Measurements from ENCODE around the gene CLCN2.
"Not testable (repeated sequence)": the region's sequence is repeated elsewhere in the genome, so short reads cannot be mapped to it uniquely, and the experiment has no call there.

Gene CLCN2

DNA sequence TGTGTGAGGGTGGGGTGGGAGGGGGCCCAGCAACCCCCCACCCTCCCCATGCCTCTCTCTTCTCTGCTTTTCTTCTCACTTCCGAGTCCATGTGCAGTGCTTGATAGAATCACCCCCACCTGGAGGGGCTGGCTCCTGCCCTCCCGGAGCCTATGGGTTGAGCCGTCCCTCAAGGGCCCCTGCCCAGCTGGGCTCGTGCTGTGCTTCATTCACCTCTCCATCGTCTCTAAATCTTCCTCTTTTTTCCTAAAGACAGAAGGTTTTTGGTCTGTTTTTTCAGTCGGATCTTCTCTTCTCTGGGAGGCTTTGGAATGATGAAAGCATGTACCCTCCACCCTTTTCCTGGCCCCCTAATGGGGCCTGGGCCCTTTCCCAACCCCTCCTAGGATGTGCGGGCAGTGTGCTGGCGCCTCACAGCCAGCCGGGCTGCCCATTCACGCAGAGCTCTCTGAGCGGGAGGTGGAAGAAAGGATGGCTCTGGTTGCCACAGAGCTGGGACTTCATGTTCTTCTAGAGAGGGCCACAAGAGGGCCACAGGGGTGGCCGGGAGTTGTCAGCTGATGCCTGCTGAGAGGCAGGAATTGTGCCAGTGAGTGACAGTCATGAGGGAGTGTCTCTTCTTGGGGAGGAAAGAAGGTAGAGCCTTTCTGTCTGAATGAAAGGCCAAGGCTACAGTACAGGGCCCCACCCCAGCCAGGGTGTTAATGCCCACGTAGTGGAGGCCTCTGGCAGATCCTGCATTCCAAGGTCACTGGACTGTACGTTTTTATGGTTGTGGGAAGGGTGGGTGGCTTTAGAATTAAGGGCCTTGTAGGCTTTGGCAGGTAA, 15.9 kb downstream of the CLCN2 start:
- DNase-seq (ENCODE audit: low spot score): peak; percentile 87

DNA sequence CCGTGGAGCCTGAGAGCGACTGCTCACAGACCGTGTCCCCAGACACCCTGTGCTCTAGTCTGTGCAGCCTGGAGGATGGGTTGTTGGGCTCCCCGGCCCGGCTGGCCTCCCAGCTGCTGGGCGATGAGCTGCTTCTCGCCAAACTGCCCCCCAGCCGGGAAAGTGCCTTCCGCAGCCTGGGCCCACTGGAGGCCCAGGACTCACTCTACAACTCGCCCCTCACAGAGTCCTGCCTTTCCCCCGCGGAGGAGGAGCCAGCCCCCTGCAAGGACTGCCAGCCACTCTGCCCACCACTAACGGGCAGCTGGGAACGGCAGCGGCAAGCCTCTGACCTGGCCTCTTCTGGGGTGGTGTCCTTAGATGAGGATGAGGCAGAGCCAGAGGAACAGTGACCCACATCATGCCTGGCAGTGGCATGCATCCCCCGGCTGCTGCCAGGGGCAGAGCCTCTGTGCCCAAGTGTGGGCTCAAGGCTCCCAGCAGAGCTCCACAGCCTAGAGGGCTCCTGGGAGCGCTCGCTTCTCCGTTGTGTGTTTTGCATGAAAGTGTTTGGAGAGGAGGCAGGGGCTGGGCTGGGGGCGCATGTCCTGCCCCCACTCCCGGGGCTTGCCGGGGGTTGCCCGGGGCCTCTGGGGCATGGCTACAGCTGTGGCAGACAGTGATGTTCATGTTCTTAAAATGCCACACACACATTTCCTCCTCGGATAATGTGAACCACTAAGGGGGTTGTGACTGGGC, 16.7 kb downstream of the CLCN2 start:
- DNase-seq (ENCODE audit: low spot score): no peak

DNA sequence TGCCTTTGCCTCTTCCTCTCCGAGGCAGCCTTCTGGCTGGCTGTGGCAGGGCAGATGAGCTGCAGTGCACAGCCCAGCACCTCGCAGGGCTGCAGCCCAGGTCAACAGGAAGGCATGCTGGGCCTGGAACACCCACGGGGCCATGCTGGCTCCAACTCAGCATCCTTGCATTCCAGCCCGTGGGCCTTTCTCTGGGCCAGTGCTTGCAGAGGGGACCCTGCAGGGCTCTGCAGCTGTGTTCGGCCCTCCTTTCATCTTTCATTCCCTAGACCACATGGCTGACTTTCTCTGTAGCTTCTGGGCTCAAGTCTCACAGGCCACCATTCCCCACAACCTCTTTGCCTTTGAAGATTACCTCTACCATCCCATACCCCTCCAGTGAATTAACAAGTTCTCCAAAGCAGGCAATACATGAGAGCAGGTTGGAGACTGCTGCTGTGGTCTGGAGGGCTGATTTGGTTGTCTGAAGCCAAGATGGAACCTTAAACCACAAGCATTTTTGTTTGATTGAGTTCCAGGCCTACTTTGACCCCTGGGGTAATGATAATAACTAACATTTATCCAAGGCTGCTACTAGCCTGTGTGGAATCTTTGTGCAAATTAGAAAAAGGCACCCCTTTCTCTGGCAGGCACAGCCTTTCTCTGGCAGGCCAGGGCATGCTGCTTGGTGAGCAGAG, 18.1 kb downstream of the CLCN2 start:
- DNase-seq (ENCODE audit: low spot score): no peak

DNA sequence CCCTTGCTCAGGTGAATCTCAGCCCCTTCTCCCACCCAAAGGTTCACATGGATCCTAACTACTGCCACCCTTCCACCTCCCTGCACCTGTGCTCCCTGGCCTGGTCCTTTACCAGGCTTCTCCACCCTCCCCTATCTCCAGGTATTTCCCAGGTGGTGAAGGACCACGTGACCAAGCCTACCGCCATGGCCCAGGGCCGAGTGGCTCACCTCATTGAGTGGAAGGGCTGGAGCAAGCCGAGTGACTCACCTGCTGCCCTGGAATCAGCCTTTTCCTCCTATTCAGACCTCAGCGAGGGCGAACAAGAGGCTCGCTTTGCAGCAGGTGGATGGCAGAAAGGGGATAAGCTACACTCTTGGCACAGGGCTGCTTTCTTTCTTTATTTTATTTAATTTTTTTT, 19.5 kb downstream of the CLCN2 start:
- DNase-seq (ENCODE audit: low spot score): no peak

DNA sequence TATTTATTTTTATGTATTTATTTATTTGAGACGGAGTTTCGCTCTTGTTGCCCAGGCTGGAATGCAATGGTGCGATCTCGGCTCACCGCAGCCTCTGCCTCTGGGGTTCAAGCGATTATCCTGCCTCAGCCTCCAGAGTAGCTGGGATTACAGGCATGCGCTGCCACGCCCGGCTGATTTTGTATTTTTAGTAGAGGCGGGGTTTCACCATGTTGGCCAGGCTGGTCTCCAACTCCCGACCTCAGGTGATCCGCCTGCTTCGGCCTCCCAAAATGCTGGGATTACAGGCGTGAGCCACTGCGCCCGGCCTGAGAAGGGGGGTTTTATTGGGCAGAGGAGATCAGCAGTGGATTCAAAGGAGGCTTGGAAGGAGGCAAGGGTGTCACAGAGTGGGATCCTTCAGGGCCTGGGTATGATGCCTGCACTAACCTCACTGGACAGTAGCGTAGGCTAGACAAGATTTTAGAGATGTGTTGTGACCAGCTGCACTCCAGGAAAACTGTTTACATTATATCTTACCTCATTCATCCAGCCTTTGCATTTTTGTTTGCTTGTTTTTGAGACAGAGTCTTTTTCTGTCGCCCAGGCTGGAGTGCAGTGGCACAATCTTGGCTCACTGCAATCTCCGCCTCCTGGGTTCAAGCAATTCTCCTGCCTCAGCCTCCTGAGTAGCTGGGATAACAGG, 21.8 kb downstream of the CLCN2 start:
- DNase-seq (ENCODE audit: low spot score): not testable (repeated sequence)

DNA sequence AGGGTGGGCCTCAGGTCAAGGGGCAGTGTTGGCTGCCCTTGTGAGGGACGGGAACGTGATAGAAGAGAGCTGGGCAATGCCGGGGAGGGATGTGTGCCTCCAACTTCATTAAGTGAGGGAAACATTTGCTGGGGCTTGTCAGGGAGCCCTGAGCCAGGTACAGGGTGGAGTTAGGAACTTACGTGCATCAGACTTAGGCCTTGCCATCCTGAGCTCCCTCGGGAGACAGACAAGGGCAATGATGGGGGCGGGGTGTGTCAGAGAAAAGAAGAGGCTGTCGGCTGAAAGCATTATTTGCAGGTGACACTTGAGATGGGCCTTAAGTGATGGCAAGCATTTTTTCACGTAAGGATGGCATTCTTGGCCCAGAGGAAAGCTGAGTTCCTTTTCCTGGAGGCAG, 22.4 kb downstream of the CLCN2 start:
- no peak for DNase-seq (ENCODE audit: low spot score)

DNA sequence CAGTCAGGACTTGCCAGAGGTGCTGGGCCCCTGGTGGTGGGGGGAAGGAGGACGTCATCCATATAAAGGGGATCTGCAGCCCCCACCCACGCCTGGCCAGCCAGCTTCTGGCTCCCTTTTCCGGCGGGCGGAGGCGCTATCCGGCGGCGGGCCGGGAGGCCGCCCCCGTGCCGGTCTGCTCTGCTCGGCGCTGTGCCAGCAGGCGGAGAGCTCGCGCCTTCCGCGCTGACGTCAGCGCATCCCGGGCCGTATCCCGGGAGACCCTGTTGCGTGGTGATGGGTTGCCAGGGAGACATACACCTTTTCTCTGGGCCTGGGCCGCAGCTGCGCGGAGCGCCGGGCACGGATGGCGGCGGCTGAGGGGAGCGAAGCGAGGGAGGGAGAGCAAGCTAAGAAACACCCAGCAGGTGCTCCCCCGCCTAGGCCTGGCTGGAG, 22.9 kb downstream of the CLCN2 start:
- no peak for DNase-seq (ENCODE audit: low spot score)

DNA sequence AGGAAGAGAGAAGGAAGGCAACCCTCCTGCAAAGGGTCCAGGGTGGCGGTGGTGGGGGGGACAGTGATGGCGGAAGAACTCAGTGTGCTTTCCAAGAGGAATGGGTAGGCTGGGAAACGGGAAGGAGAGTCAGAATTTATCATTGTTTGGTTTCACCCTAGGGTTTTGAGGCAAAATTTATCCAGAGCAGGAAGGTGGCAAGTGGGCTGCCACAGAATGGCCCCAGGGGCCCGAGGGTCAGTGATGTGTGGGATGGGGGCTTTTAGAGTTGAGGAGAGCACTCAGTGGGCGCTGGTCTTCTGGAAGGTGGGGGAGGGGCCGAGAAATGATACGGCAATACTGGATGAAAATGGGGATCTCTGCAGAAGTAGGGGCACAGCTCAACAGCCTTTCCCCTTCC, 23.4 kb downstream of the CLCN2 start:
- DNase-seq (ENCODE audit: low spot score): no peak

DNA sequence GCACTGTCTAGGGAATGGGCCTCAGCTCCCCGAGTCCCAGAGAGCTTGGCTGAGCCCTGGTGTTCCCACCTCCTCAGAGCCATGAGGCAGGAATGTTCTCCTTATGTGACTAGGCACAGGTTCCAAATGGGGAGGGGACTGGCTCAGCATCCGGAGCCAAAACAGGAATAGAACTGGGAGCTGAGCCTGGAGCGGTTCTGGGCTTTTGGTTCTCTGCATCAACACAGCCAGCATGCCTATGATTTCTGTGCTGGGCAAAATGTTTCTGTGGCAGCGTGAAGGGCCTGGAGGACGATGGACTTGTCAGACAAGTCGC, 24.0 kb downstream of the CLCN2 start, which contains the start of gene FAM131A:
TSS of gene FAM131A (plus strand) at position 202 of the 316 bp plus-strand sequence. CDS start at position 233, 31 bp downstream.
- no peak for DNase-seq (ENCODE audit: low spot score)

DNA sequence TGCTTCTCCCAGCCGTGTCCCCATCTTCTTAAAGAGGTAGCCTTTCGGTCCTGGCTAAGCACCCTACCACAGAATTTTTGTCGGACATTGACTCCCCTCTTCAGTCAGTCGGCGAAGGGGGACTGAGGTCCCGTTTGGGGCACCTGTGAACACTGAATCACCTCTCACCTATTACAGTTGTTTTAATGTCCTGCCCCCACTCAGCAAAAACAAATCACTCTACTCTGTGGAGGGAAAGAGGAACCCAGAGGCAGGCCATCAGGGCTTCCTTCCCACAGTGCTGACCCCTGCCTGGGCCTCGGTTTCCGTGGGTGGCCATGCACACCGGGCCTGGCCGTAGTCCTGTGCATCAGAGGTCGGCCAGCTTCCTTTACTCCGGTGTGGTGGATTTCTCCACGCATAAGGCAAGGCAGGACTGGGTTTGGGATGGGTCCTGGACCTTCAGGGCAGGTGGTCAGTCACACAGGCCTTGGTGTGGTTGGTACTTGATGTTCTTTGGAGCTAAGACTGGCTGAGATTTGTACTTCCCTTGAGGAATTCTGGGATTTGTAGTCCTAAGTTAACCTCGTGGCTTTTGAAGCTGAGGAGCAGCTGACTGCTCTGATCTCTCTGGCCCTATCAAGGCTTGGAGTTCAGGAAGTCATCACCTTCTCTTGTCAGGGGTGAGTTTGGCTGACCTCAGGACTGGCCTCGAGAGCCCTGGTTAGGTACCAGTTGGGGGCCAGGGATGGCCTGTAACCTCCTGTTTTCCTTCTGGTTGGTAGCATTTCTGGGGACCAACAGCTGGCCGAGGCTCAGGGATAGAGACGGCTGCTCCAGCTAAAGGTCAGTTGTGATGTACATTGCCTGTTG, 24.6 kb downstream of the CLCN2 start:
- peak; percentile 85 for DNase-seq (ENCODE audit: low spot score)

DNA sequence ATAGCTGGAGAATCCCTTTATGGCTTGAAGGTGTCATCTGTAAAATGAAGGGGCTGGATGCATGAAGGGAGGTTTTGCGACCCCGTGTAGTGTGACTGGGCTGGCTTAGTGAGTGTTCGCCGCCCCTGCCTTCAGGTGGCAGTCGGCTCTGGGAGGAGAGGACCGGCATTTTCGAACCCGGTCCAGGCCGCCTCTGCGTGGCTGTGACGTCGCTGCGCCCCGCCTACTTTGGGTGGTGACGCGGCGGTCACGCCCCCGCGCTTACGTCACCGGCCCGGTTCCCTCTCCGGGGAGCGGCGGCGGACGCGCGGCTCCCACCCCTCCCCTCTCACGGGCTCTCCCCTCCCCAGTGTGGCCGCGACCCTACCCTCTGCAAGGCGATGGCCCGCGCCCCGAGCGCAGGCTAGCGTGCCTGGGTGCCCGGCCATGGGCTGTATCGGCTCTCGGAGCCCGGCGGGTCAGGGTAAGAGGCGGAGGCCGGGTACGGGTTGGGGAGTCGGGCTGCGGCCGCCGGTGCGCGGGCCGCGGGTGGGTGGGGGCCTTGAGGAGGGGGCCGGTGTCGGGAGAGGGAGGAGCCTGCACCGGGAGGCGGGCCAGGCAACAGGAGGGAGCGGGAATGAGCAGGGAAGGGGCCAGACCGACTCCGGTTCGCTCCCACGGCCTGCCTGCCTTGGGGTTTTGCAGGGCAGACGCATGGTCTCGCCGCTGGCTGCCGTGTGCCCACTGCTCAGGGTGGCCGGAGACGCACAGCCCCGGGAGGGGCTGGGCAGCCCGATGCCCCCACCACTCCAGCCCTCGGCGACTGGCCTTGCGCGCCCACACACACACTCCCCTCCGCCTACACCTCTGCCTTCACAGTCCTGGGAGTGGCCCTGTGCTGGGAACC, 25.5 kb downstream of the CLCN2 start:
- DNase-seq (ENCODE audit: low spot score): peak; percentile 81

DNA sequence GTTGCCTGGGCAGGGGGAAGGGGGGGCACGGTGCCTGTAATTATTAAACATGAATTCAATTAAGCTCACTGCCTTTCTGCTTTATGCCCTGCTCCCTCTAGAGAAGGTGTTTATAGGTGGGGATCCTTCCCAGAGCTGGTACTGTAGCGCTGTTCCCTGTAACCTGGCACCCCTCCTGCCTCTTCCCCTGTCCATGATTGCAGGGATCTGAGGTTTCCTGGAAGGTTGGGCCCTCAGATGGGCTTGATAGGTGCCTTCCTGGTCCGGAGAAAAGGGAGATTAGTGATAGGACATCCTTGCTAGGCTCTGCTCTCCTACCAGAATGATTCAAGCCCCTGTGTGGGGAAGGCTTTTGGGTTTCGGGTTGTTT, 26.1 kb downstream of the CLCN2 start:
- no peak for DNase-seq (ENCODE audit: low spot score)

DNA sequence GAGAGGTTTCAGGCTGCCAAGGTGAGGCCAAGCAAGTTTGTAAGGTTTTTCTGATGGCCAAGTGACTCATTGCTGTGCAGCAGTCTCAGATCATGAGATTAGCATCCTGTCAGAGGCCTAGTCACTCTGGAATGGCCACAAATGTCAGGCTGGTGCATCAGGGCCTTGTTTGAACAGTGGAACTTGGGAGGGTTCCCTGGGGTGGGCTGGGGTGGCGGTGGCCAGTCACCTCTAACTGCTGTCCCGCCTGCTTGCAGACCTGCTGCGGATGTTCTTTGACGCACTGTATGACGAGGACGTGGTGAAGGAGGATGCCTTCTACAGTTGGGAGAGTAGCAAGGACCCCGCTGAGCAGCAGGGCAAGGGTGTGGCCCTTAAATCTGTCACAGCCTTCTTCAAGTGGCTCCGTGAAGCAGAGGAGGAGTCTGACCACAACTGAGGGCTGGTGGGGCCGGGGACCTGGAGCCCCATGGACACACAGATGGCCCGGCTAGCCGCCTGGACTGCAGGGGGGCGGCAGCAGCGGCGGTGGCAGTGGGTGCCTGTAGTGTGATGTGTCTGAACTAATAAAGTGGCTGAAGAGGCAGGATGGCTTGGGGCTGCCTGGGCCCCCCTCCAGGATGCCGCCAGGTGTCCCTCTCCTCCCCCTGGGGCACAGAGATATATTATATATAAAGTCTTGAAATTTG, 26.8 kb downstream of the CLCN2 start:
- DNase-seq (ENCODE audit: low spot score): peak; percentile 91

DNA sequence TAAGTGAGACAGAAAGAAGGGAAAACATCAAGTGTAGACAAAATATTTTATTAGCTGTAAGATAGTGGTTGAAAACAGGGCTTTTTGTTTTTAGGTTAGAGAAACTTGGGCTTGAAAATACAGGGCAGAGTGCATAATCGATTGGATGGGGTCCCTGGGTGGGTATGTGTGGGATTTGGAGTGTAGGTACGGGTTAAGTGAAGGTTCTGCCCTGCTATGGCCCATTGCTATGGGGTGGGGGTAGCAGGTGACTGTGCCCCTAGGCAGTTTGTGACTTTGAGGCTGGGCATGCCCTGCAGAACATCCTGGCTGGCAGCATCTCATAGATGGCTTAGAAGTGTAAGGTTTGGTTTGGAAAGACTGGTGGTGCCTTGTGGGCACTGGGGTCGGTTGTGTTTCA, 27.7 kb downstream of the CLCN2 start:
- DNase-seq (ENCODE audit: low spot score): no peak

DNA sequence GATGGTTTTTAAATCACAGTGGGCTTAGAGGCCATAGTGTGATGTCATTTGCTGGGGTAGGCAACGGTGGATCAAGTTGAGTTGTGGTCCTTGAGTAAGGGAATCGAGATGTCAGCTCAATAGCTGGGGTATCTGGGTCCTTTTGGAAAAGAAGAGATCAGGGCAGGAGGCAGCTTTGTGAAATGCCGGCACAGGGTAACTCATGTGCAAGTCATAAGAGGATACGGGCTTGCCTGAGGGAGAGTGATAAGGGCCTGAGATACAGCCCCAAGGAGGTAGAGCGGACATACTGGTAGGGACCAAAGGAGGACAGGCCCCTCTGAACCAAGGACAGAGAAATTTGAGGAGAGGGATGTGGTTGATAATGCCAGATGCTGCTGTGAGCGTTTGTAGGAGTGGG, 28.2 kb downstream of the CLCN2 start:
- DNase-seq (ENCODE audit: low spot score): no peak

DNA sequence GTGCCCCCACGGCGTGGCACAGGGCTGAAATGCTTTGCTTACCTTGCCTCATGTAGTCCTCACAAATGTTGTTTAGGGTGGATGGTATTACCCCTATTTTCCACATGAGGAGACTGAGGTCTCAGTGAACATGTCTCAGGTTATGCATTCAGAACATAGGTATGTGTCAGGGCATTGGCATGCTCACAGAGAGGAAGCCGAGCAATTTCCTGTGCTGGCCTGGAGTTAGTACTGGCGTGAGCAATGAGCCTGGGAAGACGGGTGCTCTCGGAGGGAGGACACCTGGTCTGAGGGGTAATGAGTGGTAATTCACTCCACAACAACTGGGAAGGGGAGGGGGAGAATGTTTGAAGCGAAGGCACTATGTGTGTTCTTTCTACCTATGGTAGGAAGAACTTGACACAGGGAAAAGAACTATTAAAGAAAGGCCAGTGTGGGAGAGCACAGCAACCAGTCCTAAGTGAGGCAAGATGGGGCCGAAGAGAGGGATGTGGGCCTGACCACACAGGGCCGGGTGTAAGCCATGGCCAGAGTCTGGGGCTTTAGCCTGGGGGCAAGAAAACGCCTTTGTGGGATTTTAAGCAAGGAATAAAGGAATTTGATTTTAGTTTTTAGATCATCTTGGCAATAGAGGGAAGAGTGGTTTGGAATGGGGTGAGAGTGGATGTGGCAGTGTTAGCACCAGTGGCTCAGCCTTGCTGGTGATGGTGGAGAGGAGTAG, 28.9 kb downstream of the CLCN2 start:
- DNase-seq (ENCODE audit: low spot score): peak; percentile 89

DNA sequence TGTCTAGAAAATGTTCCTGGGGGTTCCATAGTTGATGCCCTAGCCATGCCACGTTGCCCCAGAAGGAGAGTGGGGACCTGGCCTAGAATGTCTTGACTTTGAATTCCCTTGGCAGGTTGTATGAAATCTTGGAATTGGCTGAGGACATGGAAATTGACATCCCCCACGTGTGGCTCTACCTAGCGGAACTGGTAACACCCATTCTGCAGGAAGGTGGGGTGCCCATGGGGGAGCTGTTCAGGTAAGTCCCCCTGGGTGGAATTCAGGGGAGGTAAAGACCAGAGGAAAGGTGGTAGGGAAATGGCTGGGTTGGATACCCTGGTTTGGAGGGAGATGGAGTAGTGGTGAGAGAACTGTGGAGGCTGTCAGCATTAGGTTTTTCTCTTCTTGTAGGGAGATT, 32.9 kb downstream of the CLCN2 start:
- no peak for DNase-seq (ENCODE audit: low spot score)

DNA sequence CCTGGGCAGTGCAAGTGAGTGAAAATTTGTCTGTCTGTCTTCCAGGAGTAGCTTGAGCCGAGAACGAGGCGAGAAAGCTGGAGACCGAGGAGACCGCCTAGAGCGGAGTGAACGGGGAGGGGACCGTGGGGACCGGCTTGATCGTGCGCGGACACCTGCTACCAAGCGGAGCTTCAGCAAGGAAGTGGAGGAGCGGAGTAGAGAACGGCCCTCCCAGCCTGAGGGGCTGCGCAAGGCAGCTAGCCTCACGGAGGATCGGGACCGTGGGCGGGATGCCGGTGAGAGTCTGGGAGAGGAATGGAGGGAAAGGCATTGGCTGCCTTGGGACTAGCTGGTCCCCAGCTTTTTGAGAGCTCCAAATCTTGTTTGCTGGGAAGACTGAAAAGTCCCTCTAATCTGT, 34.2 kb downstream of the CLCN2 start:
- DNase-seq (ENCODE audit: low spot score): no peak

DNA sequence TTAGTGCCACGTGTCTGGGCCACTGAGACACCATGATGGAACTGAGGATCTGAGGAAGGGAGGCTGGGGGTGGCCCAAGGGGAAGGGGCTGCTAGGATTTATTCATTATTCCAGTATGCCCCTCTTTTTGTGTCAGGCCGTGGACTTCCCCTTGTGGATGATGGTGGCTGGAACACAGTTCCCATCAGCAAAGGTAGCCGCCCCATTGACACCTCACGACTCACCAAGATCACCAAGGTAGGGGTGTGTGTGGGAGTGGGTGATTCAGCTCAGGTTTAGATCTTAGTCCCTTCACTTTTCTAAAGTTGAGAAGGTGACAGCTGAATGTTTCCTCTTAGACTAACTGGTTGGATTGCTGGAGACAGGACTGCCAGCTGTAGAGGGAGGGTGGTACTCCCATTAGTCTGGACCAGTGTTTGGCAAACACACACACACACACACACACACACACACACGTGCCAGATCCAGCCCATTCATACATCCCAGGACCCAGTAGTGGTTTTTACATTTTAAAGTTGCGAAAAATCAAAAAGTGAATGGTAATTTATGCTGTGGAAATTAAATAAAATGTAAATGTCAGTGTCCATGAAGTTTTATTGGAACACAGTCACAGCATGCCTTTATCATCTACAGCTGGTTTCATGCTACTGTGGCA, 35.6 kb downstream of the CLCN2 start:
- DNase-seq (ENCODE audit: low spot score): no peak

All from RKO (cell line).